G401.6 (cell line): ENCODE measurements around the gene GLE1.
"Not testable (repeated sequence)": the region's sequence is repeated elsewhere in the genome, so short reads cannot be mapped to it uniquely, and the experiment has no call there.

Experiments
- FAIRE-seq: peaks from 2 replicates; lab custom pipeline; 2012; peaks lifted over from hg19 to GRCh38; lab: Jason Lieb, UNC

The GLE1 gene

DNA sequence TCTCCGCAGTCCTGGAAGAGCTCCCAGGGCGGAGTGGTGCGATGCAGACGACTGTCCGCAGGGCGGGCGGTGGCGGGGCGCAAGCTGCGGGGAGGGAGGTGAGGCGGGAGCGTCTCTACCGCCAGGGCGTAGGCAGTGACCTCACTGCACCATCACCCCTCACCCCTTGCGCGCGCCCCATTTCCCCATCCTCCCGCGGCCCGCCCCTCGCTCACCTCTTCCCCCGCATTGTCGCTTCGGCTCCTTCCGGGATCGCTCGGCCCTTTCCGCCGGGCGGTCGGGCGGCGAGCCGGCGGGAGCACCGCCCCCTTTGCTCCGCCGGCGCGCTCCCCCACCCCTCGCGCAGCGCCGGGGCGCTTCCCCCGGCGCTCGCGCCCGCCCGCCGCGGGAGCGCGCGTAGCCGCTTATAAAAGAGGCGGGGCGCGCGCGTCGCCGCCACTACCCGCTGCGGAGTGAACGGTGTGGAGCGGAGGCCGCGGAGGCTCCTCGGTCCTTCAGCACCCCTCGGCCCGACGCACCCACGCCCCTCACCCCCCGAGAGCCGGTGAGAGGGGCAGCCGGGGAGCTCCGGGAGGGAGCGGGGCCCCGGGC lies 47.7 kb downstream of the GLE1 start, which contains the start of gene SPTAN1:
Gene SPTAN1, plus strand, starts transcription at position 435 of the 591 bp plus-strand sequence. CDS start 14,154 bp downstream, outside the sequence.
- no peak for FAIRE-seq

- no peak for FAIRE-seq
Observed at GRCh38 chr9:128552744-128553440, 48.4 kb downstream of the GLE1 start.

- FAIRE-seq = no peak
Observed at GRCh38 chr9:128553728-128554127, 49.2 kb downstream of the GLE1 start.

DNA sequence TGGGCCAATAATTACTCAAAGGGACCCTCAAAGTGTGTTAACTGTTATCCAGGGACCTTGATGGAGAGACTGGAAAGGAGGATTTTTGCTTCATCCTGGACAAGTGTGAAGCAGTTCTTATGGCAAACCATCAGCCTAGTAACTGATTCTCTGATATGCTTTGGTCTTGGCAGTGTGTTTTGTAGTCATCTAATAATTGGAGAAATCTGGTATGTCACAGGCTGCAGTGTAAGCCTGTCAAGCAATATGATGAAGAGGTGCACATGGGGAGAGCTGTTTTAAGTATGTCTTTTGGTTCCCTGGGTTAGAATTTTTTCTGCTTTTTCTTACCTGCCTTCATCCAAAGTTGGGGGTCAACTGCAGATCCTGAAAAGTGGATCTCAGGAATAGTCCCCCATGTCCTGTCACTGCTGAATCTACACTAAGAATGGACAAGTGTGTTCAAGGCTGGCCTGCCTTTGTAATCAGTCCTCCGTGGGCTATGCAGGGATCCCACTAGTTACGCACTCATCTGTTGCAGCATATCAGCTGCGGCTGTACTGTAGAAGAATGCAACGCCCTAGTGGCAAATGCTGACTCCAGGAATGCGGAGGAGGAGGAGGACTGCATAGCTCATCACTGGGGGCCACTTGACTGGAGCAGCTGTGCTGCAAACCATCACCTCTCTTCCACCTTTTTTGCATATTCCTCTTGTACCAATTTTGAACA lies 49.8 kb downstream of the GLE1 start:
- no peak for FAIRE-seq

GRCh38 chr9:128555180-128555721 lies 50.7 kb downstream of the GLE1 start:
- no peak for FAIRE-seq

DNA sequence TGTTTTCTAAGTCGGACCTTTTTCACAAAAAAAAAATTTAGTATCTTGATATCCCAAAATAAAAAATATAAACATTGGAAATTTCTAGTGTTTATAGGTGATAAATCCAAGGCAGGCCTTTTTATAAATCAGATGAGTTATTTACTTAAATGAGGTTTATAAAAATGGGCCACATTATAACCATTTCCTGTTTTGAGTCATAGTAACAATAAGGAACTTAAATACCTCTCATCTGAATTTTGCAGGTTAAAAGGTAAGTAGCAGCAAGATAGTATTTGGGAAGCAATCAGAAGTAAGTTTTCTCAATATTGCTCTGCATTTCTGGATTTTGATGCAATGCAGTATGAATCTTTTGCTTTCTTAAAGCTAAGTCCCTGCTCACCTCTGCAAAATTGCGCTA lies 51.8 kb downstream of the GLE1 start:
- no peak for FAIRE-seq

- no peak for FAIRE-seq
Observed at GRCh38 chr9:128556926-128557634, 52.6 kb downstream of the GLE1 start.

GRCh38 chr9:128558431-128559310 lies 54.2 kb downstream of the GLE1 start:
- FAIRE-seq = no peak

DNA sequence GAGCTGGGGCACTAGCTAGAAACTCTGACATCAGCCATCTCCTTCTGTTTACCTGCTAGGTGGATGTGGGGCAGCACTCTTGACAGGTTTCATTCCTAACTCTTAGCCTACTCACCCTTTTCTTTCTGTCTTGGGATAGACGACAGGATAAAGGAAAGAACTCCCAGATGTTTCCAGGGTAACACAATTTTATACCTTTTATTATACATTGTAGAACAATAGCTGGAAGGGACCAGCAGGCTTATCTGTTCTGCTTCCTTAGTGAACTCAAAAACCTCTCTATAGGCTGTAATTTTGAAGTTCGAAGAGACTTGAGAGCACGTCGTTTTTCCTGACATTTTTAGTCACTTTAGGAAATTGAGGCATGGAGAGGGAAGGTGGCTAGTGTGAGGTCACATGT lies 61.1 kb downstream of the GLE1 start:
- no peak for FAIRE-seq

GRCh38 chr9:128568470-128569078 lies 64.1 kb downstream of the GLE1 start:
- no peak for FAIRE-seq

GRCh38 chr9:128575469-128575868 lies 71.0 kb downstream of the GLE1 start:
- FAIRE-seq = no peak

DNA sequence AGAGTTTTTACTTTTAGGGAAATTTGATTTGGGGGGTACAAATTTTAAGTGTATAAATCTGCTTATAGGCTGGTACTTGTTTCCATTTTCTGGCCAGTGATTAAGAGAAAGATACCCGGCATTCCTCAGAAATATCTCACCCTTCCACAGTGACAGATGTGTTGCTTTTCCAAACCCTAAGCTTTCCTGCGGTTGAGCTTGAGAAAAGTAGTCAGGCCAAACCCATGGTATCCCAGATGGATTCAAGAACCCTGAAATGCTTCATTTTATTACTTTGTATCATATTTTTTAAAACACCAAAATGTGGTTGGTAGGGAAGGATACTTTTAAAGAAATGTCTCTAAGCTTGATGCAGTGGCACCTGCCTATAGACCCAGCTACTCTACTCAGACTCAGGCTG lies 71.4 kb downstream of the GLE1 start:
- FAIRE-seq = no peak

DNA sequence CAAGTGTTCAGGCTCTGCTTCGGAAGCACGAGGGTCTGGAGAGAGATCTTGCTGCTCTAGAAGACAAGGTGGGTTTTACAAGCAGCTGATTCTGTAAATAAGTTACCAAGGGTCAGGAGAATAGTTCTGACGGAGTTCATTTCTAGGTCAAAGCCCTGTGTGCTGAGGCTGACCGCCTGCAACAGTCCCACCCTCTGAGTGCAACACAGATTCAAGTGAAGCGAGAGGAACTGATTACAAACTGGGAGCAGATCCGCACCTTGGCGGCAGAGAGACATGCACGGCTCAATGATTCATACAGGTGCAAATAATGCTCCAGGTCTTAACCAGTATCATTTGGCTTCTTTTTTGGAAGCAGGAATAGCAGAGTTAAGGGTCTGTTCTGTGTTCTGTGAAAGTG lies 72.7 kb downstream of the GLE1 start:
- no peak for FAIRE-seq

GRCh38 chr9:128579194-128579593 lies 74.7 kb downstream of the GLE1 start:
- FAIRE-seq = no peak

GRCh38 chr9:128580731-128581130 lies 76.2 kb downstream of the GLE1 start:
- no peak for FAIRE-seq

DNA sequence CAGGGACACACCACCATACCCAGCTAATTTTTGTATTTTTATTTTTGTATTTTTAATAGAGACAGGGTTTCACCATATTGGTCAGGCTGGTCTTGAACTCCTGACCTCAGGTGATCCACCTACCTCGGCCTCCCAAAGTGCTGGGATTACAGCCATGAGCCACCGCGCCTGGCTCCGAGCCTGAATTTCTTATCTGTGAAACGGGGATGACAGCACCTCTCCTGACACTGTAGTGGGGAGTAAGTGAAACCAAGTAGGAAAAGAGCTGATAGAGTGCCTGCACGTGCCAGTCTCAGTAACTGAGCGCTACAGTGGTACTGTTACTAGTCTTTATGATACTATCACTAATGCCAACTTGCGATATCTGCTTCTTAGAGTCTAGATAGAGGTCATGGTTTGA lies 80.6 kb downstream of the GLE1 start:
- not testable (repeated sequence) for FAIRE-seq

DNA sequence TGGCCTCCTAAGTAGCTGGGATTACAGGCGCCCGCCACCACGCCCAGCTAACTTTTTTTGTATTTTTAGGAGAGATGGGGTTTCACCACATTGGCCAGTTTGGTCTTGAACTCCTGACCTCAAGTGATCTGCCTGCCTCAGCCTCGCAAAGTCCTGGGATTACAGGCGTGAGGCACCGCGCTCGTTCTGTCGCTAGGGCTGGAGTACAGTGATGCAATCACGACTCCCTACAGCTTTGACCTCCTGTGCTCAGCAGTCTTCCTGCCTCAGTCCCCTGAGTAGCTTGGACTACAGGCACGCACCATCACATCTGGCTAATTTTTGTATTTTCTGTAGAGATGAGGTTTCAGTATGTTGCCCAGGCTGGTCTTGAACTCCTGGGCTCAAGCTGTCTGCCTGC lies 82.4 kb downstream of the GLE1 start:
- FAIRE-seq = not testable (repeated sequence)

DNA sequence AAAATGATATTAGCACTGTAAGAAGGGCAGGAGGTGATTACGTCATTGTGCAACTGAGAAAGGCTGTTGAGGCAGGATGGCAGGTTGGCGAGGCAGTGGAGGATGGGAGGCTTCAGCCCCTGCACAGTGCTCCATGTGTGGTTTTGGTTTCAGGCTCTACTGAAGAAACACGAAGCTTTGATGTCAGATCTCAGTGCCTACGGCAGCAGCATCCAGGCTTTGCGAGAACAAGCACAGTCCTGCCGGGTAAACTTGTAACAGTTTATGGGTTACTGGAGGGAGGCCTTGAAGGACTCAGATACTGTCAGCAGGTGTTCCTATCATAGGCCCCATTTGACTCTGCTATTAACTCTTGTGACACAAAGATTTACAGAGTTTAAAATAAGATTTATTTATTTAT lies 82.9 kb downstream of the GLE1 start:
- FAIRE-seq = no peak

- no peak for FAIRE-seq
Observed at GRCh38 chr9:128588581-128589233, 84.2 kb downstream of the GLE1 start.
